ENCODE measurements around the gene SIDT2. TPM values are rescaled to one million over a fixed set of nuclear protein-coding genes. Genes with fewer than 3 reads are reported as not detected.

The SIDT2 gene
- total and polyA plus RNA-seq, 2 donors (not counting 3 experiments of a cell fraction or from before 2014, with no cell fraction given) = 28.7 to 34.5 TPM

DNA sequence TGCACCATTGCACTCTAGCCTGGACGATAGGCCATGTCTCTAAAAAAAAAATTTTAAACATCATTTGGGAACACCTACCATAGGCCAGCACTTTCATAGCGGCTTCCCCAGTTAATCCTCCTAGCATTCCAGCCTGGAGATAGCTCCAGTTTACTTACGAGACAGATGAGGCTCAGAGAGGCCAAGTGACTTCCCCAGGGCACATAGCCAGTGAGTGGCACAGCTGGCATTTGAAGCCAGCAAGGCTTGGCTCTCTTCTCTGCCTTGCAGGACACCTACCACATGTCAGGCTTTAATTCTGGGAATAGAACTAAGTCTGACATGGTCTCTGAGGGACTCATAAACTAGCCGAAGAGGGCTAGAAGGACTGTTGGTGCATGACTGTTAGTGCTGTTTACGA, 15.7 kb downstream of the SIDT2 start:
- H3K9me1 ChIP-seq (replicated peaks; ENCODE audit: control insufficient read depth, extremely low read depth, insufficient read depth, low read length) = no peaks in the 10 kb centered on the region
- H3K4me2 ChIP-seq (ENCODE audit: insufficient read depth, low read length) = no peak overlapping the region
- no peaks in the 10 kb centered on the region for H3K9me3 ChIP-seq (replicated peaks; ENCODE audit: control insufficient read depth, insufficient read depth, low read length)
- intact Hi-C loops (cut with micrococcal nuclease) (no loop called here), dilution Hi-C loops (cut with MboI; ENCODE audit: extremely low pct_ligation_motif_present, low sequenced_read_pairs) (no loop called here)
- POLR2A ChIA-PET = no interaction called here
- no peak overlapping the region for H3K27ac ChIP-seq (ENCODE audit: insufficient read depth, low read depth, low read length)
- peaks cover 0 to 18% of the 10 kb centered on the region in 2 experiments for H3K36me3 ChIP-seq (ENCODE audit: control insufficient read depth in 2 of 2, extremely low read depth in 1 of 2, insufficient read depth in 2 of 2, low read length in 2 of 2)
- no peak for FAIRE-seq
- H3K27me3 ChIP-seq (ENCODE audit: control insufficient read depth in 2 of 2, insufficient read depth in 2 of 2, low read length in 2 of 2) = no peaks in the 10 kb centered on the region
- BruUV-seq (replicated peaks) = no TSS peak
- H4K20me1 ChIP-seq (replicated peaks; ENCODE audit: control insufficient read depth, extremely low read depth, insufficient read depth, low read length) = no peaks in the 10 kb centered on the region
- TF ChIP-seq FOS (IDR thresholded peaks at IDR 0.05; ENCODE audit: borderline replicate concordance, insufficient read depth, low read length) (no peak), GATA2 (IDR thresholded peaks at IDR 0.05; ENCODE audit: insufficient read depth, insufficient read length, low read depth, low read length) (no peak), POLR2A (IDR thresholded peaks at IDR 0.05; ENCODE audit: low read depth, low read length) (no peak), EZH2 (IDR thresholded peaks at IDR 0.05; ENCODE audit: borderline replicate concordance, low read depth, low read length, severe bottlenecking) (no peak), JUN (IDR thresholded peaks at IDR 0.05; ENCODE audit: borderline replicate concordance, insufficient read depth, insufficient read length, low read depth) (no peak), MYC (IDR thresholded peaks at IDR 0.05; ENCODE audit: low read depth, low read length) (no peak), POLR2AphosphoS5 (IDR thresholded peaks at IDR 0.05; ENCODE audit: insufficient read depth, low read depth, low read length) (no peak)
- TF ChIP-seq, protein P1, sequence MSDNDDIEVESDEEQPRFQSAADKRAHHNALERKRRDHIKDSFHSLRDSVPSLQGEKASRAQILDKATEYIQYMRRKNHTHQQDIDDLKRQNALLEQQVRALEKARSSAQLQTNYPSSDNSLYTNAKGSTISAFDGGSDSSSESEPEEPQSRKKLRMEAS (IDR thresholded peaks at IDR 0.05; ENCODE audit: insufficient read depth, insufficient read length) = no peak
- TF ChIP-seq, protein P2, sequence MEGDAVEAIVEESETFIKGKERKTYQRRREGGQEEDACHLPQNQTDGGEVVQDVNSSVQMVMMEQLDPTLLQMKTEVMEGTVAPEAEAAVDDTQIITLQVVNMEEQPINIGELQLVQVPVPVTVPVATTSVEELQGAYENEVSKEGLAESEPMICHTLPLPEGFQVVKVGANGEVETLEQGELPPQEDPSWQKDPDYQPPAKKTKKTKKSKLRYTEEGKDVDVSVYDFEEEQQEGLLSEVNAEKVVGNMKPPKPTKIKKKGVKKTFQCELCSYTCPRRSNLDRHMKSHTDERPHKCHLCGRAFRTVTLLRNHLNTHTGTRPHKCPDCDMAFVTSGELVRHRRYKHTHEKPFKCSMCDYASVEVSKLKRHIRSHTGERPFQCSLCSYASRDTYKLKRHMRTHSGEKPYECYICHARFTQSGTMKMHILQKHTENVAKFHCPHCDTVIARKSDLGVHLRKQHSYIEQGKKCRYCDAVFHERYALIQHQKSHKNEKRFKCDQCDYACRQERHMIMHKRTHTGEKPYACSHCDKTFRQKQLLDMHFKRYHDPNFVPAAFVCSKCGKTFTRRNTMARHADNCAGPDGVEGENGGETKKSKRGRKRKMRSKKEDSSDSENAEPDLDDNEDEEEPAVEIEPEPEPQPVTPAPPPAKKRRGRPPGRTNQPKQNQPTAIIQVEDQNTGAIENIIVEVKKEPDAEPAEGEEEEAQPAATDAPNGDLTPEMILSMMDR (IDR thresholded peaks at IDR 0.05; ENCODE audit: extremely low read depth in 1 of 2, insufficient read depth in 1 of 2, low read depth in 1 of 2, low read length in 2 of 2) = no peak
- no peak overlapping the region for H3K9ac ChIP-seq (replicated peaks; ENCODE audit: extremely low read depth, insufficient read depth, low read length)
- H2AFZ ChIP-seq (ENCODE audit: low read depth, low read length) = no peak overlapping the region
- peaks cover 6% of the 10 kb centered on the region for H3K4me1 ChIP-seq (ENCODE audit: control insufficient read depth, extremely low read depth, insufficient read depth, low read length)
- H3K4me3 ChIP-seq (replicated peaks in 1 of 3; ENCODE audit: insufficient read depth in 1 of 3, low read depth in 1 of 3, low read length in 3 of 3) = no peak overlapping the region
- no peaks in the 10 kb centered on the region for H3K79me2 ChIP-seq (ENCODE audit: control insufficient read depth, insufficient read depth, low read length)
- CTCF ChIA-PET = interaction anchor here (1.6 kb wide), 1 partner anchor 13 kb away, joined by 5 read pairs; no protein-coding TSS in a partner anchor
- no peak for DNase-seq (ENCODE audit: low read depth, low spot score)

Data from endothelial cell of umbilical vein (primary cell).